GM23338 (cell line): ENCODE measurements around the gene SULF2. TPM values are rescaled to one million over a fixed set of nuclear protein-coding genes. Genes with fewer than 3 reads are reported as not detected.

Source experiments
- ATAC-seq: fragments of 200-7000 bp; cut with Tn5 transposase; 3 replicates; pipeline ENCODE4 v1.9.1; 2020
- DNase-seq: peaks from one replicate; pipeline ENCODE4 v3.0.0-alpha.2; 2015; ENCODE audit warnings: low spot score
- H2AFZ ChIP-seq: fragments of 200-600 bp; sonication (generic); 2 replicates; pipeline ENCODE4 v1.8.0; 2016; ENCODE audit warnings: antibody characterized with exemption, mild to moderate bottlenecking, moderate library complexity
- H3F3A ChIP-seq: fragments of 200-600 bp; sonication (generic); replicated peaks from 2 replicates; pipeline ENCODE4 v1.8.0; 2017; ENCODE audit warnings: antibody characterized with exemption, mixed run types, low read depth
- H3K27ac ChIP-seq: fragments of 200-600 bp; sonication (generic); 2 replicates; pipeline ENCODE4 v1.6.1; 2016; ENCODE audit warnings: low read depth
- H3K27me3 ChIP-seq: fragments of 200-600 bp; sonication (generic); 2 replicates; pipeline ENCODE4 v1.8.0; 2016; ENCODE audit warnings: mild to moderate bottlenecking, mixed run types, moderate library complexity; ENCODE audit not compliant: insufficient read depth
- H3K36me3 ChIP-seq: fragments of 200-600 bp; sonication (generic); 2 replicates; pipeline ENCODE4 v1.8.0; 2016; ENCODE audit warnings: mild to moderate bottlenecking; ENCODE audit not compliant: insufficient read depth
- H3K4me1 ChIP-seq: fragments of 200-600 bp; sonication (generic); 2 replicates; pipeline ENCODE4 v1.8.0; 2016; ENCODE audit warnings: mild to moderate bottlenecking, moderate library complexity; ENCODE audit not compliant: insufficient read depth
- H3K4me2 ChIP-seq: fragments of 200-600 bp; sonication (generic); 2 replicates; pipeline ENCODE4 v1.7.1; 2017; ENCODE audit warnings: mixed run types
- H3K4me3 ChIP-seq: fragments of 200-600 bp; sonication (generic); 2 replicates; pipeline ENCODE4 v1.6.1; 2016; ENCODE audit warnings: mixed run types
- H3K79me2 ChIP-seq: fragments of 200-600 bp; sonication (generic); replicated peaks from 2 replicates; pipeline ENCODE4 v1.8.0; 2017; ENCODE audit warnings: mild to moderate bottlenecking; ENCODE audit not compliant: insufficient read depth
- H3K9me2 ChIP-seq: fragments of 200-600 bp; sonication (generic); 2 replicates; pipeline ENCODE4 v1.8.0; 2017; ENCODE audit not compliant: insufficient read depth
- H4K20me1 ChIP-seq: fragments of 200-600 bp; sonication (generic); replicated peaks from 2 replicates; pipeline ENCODE4 v1.8.0; 2017; ENCODE audit warnings: mild to moderate bottlenecking; ENCODE audit not compliant: insufficient read depth
- H3K27ac Mint-ChIP-seq: 2 replicates; pipeline ENCODE4 v1.8.0; 2020; ENCODE audit warnings: inconsistent platforms, mild to moderate bottlenecking, moderate library complexity, mixed read lengths
- H3K27me3 Mint-ChIP-seq: 3 replicates; pipeline ENCODE4 v1.8.0; 2022; ENCODE audit warnings: low read depth, mild to moderate bottlenecking, moderate library complexity, mixed read lengths, inconsistent platforms; ENCODE audit not compliant: insufficient read depth, poor library complexity
- H3K36me3 Mint-ChIP-seq: 3 replicates; pipeline ENCODE4 v1.8.0; 2021; ENCODE audit warnings: low read depth, mild to moderate bottlenecking, inconsistent platforms, moderate library complexity, mixed read lengths
- H3K4me1 Mint-ChIP-seq: 3 replicates; pipeline ENCODE4 v1.8.0; 2020; ENCODE audit warnings: mild to moderate bottlenecking, inconsistent platforms, mixed read lengths
- H3K4me3 Mint-ChIP-seq: 3 replicates; pipeline ENCODE4 v1.8.0; 2021; ENCODE audit warnings: moderate library complexity, mild to moderate bottlenecking, inconsistent platforms, mixed read lengths
- H3K9me3 Mint-ChIP-seq: 3 replicates; pipeline ENCODE4 v1.8.0; 2020; ENCODE audit warnings: moderate library complexity, mild to moderate bottlenecking, inconsistent platforms, mixed read lengths
- CREB1 ChIP-seq: fragments of 250-450 bp; sonication (Bioruptor Pico); IDR thresholded peaks from 2 replicates; pipeline ENCODE4 v1.5.0; 2020; ENCODE audit warnings: low read depth, mild to moderate bottlenecking, moderate library complexity
- CTCF ChIP-seq, 2 experiments: fragments of 200-600 bp in 1 of 2; sonication (generic) in 1 of 2; conservative IDR thresholded peaks; 2 replicates each; pipeline versions ENCODE4 v1.5.1 to v1.6.1; 2016 to 2017; ENCODE audit warnings: antibody characterized with exemption in 2 of 2, low read depth in 2 of 2, mild to moderate bottlenecking in 2 of 2, moderate library complexity in 1 of 2
- EZH2 ChIP-seq: fragments of 200-600 bp; sonication (generic); IDR thresholded peaks from one replicate; pipeline ENCODE4 v1.8.0; 2017; ENCODE audit warnings: antibody characterized with exemption, mild to moderate bottlenecking, low read depth; ENCODE audit not compliant: unreplicated experiment
- EZH2phosphoT487 ChIP-seq: fragments of 200-600 bp; sonication (generic); IDR thresholded peaks from one replicate; pipeline ENCODE4 v1.8.1; 2018; ENCODE audit warnings: antibody characterized with exemption; ENCODE audit not compliant: unreplicated experiment
- JUNB ChIP-seq: IDR thresholded peaks from one replicate; pipeline ENCODE4 v1.6.1; 2016; ENCODE audit warnings: antibody characterized with exemption; ENCODE audit not compliant: unreplicated experiment
- NANOG ChIP-seq: IDR thresholded peaks from 2 replicates; pipeline ENCODE4 v1.6.1; 2016; ENCODE audit warnings: antibody characterized with exemption, borderline replicate concordance
- POLR2AphosphoS5 ChIP-seq: IDR thresholded peaks from 2 replicates; pipeline ENCODE4 v1.6.1; 2016; ENCODE audit warnings: antibody characterized with exemption, low read depth
- REST ChIP-seq: IDR thresholded peaks from one replicate; pipeline ENCODE4 v1.6.1; 2018; ENCODE audit warnings: antibody characterized with exemption; ENCODE audit not compliant: unreplicated experiment
- STAT1 ChIP-seq: IDR thresholded peaks from one replicate; pipeline ENCODE4 v1.6.1; 2016; ENCODE audit warnings: antibody characterized with exemption; ENCODE audit not compliant: unreplicated experiment
- ZNF114 ChIP-seq: fragments of 250-450 bp; sonication (Bioruptor Pico); IDR thresholded peaks from 2 replicates; pipeline ENCODE4 v1.5.0; 2020; ENCODE audit warnings: mild to moderate bottlenecking, moderate library complexity
- ZNF331 ChIP-seq: fragments of 250-450 bp; sonication (Bioruptor Pico); IDR thresholded peaks from 2 replicates; pipeline ENCODE4 v1.5.0; 2020; ENCODE audit warnings: low read depth, mild to moderate bottlenecking, moderate library complexity
- ZNF462 ChIP-seq: fragments of 250-450 bp; sonication (Bioruptor Pico); IDR thresholded peaks from 2 replicates; pipeline ENCODE4 v1.5.0; 2020; ENCODE audit warnings: mild to moderate bottlenecking, moderate library complexity
- polyA plus RNA-seq: library from polyadenylated mRNA; unstranded; fragments of >200 nt; fragmentation: Nextera tagmentation; extraction: Ambion mirVana; gene quantifications from 2 replicates; pipeline ENCODE4 v1.2.1, GENCODE V29; 2016
- total RNA-seq: library from RNA; depleted of rRNA; stranded (reverse); fragments of >200 nt; shearing (Covaris generic); gene quantifications from 2 replicates; pipeline ENCODE4 v1.2.3, GENCODE V29; 2014

SULF2 gene
- total and polyA plus RNA-seq, 2 experiments from 2014 or later = 9.5 to 20.7 TPM

- no peaks in the 10 kb centered on the region for H3K27me3 ChIP-seq
- ATAC-seq = no peak
- no peaks in the 10 kb centered on the region for H3K9me2 ChIP-seq
- H3K36me3 ChIP-seq = no peaks in the 10 kb centered on the region
- Mint-ChIP-seq H3K4me3 (no peak overlapping the region), H3K27ac (no peak overlapping the region), H3K9me3 (no peaks in the 10 kb centered on the region; the same call in 2 of the 3 replicates), H3K36me3 (no peaks in the 10 kb centered on the region; the same call in 2 of the 3 replicates), H3K27me3 (peaks cover 3% of the 10 kb centered on the region), H3K4me1 (peaks cover 20% of the 10 kb centered on the region)
- no peak overlapping the region for H3K4me2 ChIP-seq
- H2AFZ ChIP-seq = no peak overlapping the region
- H3K79me2 ChIP-seq = no peaks in the 10 kb centered on the region
- TF ChIP-seq ZNF462 = no peak
- TF ChIP-seq CTCF (conservative IDR thresholded peaks at IDR 0.05; ENCODE audit: low read depth in 2 of 2) = no peak
- no peak for TF ChIP-seq JUNB
- TF ChIP-seq NANOG = no peak
- TF ChIP-seq ZNF114 (CRISPR knock-in tag) = no peak
- no peak for TF ChIP-seq ZNF331 (CRISPR knock-in tag)
- TF ChIP-seq EZH2phosphoT487 = no peak
- TF ChIP-seq CREB1 = no peak
- no peak for TF ChIP-seq EZH2
- no peak for TF ChIP-seq POLR2AphosphoS5
- no peak for TF ChIP-seq REST
- no peak for TF ChIP-seq STAT1
- H4K20me1 ChIP-seq = no peaks in the 10 kb centered on the region; the same call in 1 of the 2 replicates
- no peak overlapping the region for H3K27ac ChIP-seq
- H3K4me1 ChIP-seq = peaks cover 5% of the 10 kb centered on the region; the same call in 1 of the 2 replicates
- no peak for DNase-seq
- H3F3A ChIP-seq = no peaks in the 10 kb centered on the region
- no peak overlapping the region for H3K4me3 ChIP-seq
These were observed 111.7 kb downstream of the SULF2 start for GRCh38 chr20:47673671-47673955.
